ENCODE measurements around the gene CASZ1. TPM values are rescaled to one million over a fixed set of nuclear protein-coding genes. Genes with fewer than 3 reads are reported as not detected.
A peak's percentile ranks its signal among the peaks of the same experiment; 100 is the strongest.

Gene CASZ1
- total RNA-seq, 6 donors from 2014 or later, result 39.7 to 112 (median 60.8) TPM

DNA sequence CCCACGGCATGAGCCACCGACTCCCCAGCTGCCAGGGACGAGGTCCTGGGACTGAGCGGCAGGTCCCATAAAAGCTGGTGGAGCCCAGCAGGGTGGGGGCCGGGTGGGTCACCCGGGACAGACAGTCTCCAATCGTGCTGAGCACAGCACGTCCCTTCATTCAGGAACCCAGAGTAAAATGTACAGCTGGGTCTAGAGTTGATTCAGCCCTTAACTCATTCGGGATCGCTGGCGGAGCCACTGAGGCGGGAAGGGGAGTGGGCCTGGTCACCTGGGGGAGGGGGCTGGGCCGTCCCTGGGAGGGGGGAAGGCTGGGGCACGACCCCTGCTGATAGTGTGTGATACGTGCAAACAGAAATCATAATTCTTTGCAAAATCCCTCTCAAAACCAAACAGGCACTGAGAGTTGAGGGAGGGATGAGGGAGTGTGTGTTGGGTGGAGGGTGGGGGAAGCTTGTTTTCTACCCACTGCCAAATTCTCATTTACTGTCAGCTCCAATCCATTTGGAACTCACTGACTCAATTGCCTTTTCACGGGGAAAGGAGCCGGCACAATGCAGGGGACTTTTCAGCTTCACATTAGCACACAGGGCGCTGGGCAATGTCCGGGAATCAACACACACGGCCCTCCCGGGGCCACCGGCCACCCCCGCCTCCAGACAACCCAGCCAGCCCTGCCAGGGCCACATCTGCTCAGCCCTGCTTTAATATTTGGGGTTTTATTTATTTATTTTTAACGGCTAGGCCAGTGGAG, 13.8 kb downstream of the CASZ1 start:
- Histone ChIP-seq H3K36me3 (no peaks in the 10 kb centered on the region), H3K27me3 (no peaks in the 10 kb centered on the region), H3K4me1 (peaks cover 0 to 10% (median 0%) of the 10 kb centered on the region in 4 donors), H3K27ac (no peak overlapping the region), H3K9me3 (no peaks in the 10 kb centered on the region), H3K4me3 (no peak overlapping the region)
- TF ChIP-seq POLR2AphosphoS5 (IDR thresholded peaks at IDR 0.05), result no peak
- no peak for TF ChIP-seq POLR2A (IDR thresholded peaks at IDR 0.05)
- TF ChIP-seq, protein P1, sequence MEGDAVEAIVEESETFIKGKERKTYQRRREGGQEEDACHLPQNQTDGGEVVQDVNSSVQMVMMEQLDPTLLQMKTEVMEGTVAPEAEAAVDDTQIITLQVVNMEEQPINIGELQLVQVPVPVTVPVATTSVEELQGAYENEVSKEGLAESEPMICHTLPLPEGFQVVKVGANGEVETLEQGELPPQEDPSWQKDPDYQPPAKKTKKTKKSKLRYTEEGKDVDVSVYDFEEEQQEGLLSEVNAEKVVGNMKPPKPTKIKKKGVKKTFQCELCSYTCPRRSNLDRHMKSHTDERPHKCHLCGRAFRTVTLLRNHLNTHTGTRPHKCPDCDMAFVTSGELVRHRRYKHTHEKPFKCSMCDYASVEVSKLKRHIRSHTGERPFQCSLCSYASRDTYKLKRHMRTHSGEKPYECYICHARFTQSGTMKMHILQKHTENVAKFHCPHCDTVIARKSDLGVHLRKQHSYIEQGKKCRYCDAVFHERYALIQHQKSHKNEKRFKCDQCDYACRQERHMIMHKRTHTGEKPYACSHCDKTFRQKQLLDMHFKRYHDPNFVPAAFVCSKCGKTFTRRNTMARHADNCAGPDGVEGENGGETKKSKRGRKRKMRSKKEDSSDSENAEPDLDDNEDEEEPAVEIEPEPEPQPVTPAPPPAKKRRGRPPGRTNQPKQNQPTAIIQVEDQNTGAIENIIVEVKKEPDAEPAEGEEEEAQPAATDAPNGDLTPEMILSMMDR (IDR thresholded peaks at IDR 0.05), result no peak
- no peak for TF ChIP-seq EP300 (IDR thresholded peaks at IDR 0.05)
- ATAC-seq (ENCODE audit: low FRiP score in 2 of 2), result no peak
- 89 to 90% methylated on average over 15 to 24 of the region's 24 CpGs for WGBS, 2 donors
- DNase-seq, result no peak

DNA sequence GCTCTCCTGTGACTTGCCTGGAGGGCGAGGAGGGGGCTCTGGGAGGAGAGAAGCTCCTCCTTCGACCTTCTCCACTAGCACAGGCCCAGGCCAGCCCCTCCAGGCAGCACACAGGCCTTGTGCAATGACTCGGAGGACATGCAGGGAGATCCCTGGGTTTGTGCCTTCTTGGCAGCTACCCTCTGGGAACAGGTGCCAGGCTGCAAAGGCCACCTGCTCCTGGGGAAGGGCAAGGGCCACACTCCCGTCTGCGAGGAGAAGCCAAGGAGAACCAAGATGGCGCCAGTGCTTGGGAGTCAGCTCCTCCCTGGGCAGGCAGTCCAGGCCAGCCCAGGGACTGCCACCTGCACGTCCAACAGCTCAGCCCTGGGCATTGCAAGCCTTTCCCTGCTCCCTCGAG, 15.3 kb downstream of the CASZ1 start:
- no peaks in the 10 kb centered on the region for H3K36me3 ChIP-seq
- H3K27ac ChIP-seq, result no peak overlapping the region
- DNase-seq, result no peak
- peaks cover 0 to 10% (median 6%) of the 10 kb centered on the region in 4 donors for H3K4me1 ChIP-seq
- 74 to 90% methylated on average over 6 to 8 of the region's 8 CpGs for WGBS, 2 donors
- TF ChIP-seq POLR2AphosphoS5 (IDR thresholded peaks at IDR 0.05) (no peak), POLR2A (IDR thresholded peaks at IDR 0.05) (no peak), EP300 (IDR thresholded peaks at IDR 0.05) (no peak)
- TF ChIP-seq, protein P1 (IDR thresholded peaks at IDR 0.05), result no peak
- no peaks in the 10 kb centered on the region for H3K27me3 ChIP-seq
- no peak for ATAC-seq (ENCODE audit: low FRiP score in 2 of 2)
- no peak overlapping the region for H3K4me3 ChIP-seq
- no peaks in the 10 kb centered on the region for H3K9me3 ChIP-seq

- TF ChIP-seq POLR2A (IDR thresholded peaks at IDR 0.05), result no peak
- TF ChIP-seq, protein P1 (IDR thresholded peaks at IDR 0.05), result no peak
- Histone ChIP-seq H3K9me3 (no peaks in the 10 kb centered on the region), H3K27me3 (no peaks in the 10 kb centered on the region), H3K4me3 (no peak overlapping the region), H3K36me3 (no peaks in the 10 kb centered on the region), H3K27ac (peak overlapping the region in 2 of 4 donors; percentile 9 to 26), H3K4me1 (peaks cover 0 to 10% (median 6%) of the 10 kb centered on the region in 4 donors)
- DNase-seq (no peak), ATAC-seq (ENCODE audit: low FRiP score in 2 of 2) (no peak)
- WGBS, 2 donors, result 65 to 70% methylated on average over 10 of the region's 10 CpGs
These were observed 16.6 kb downstream of the CASZ1 start for GRCh38 chr1:10779841-10780240.

DNA sequence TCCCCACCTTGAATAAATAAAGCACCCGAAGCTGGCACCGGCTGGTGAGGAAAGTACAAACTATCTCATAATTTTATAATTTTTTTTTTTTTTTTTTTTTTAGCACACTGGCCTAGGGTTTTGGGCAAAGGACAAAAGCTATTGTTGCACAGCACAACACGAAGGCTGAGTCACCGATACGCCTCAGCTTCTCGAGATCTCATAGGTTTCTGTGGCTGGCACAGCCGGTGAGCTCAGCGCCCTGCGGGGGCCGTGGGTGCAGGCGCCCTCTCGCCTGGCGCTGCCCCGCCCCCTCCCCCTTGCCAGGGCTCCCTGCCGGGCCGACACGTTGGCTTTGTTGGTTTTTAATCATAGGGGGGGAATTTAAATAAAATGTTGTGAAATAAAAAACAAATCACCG, 17.2 kb downstream of the CASZ1 start:
- Histone ChIP-seq H3K4me1 (peaks cover 0 to 10% (median 6%) of the 10 kb centered on the region in 4 donors), H3K27me3 (no peaks in the 10 kb centered on the region), H3K36me3 (no peaks in the 10 kb centered on the region), H3K27ac (peak overlapping the region in 1 of 4 donors; percentile 26), H3K9me3 (no peaks in the 10 kb centered on the region), H3K4me3 (no peak overlapping the region)
- no peak for TF ChIP-seq POLR2A (IDR thresholded peaks at IDR 0.05)
- TF ChIP-seq POLR2AphosphoS5 (IDR thresholded peaks at IDR 0.05), result peak in 1 of 2 donors; percentile 10
- WGBS, 2 donors, result 61 to 68% methylated on average over 18 of the region's 18 CpGs
- no peak for ATAC-seq (ENCODE audit: low FRiP score in 2 of 2)
- peak; percentile 49 to 81 for DNase-seq

- TF ChIP-seq POLR2A (IDR thresholded peaks at IDR 0.05) (no peak), POLR2AphosphoS5 (IDR thresholded peaks at IDR 0.05) (no peak), EP300 (IDR thresholded peaks at IDR 0.05) (no peak)
- TF ChIP-seq, protein P1 (IDR thresholded peaks at IDR 0.05), result no peak
- no peak overlapping the region for H3K4me3 ChIP-seq
- ATAC-seq (ENCODE audit: low FRiP score in 2 of 2) (no peak), DNase-seq (no peak)
- H3K27ac ChIP-seq, result peak overlapping the region in 1 of 4 donors; percentile 26
- no peaks in the 10 kb centered on the region for H3K36me3 ChIP-seq
- WGBS, 2 donors, result 85 to 86% methylated on average over 10 of the region's 10 CpGs
- peaks cover 0 to 10% (median 6%) of the 10 kb centered on the region in 4 donors for H3K4me1 ChIP-seq
- H3K9me3 ChIP-seq, result no peaks in the 10 kb centered on the region
- H3K27me3 ChIP-seq, result no peaks in the 10 kb centered on the region
These were observed 17.8 kb downstream of the CASZ1 start for GRCh38 chr1:10778640-10779039.
